GM10248 (cell line): ENCODE measurements around the gene ZSWIM3.

Experiments used
- CTCF ChIA-PET: fragments of 300-600 bp; sonication (Branson Sonifier 250); formaldehyde crosslinking; extraction: SDS; loops from one replicate; lab custom pipeline; 2021; ENCODE audit warnings: antibody characterized with exemption; lab: Yijun Ruan, JAX
- POLR2A ChIA-PET: fragments of 350-650 bp; sonication (Branson Sonifier 250); formaldehyde crosslinking; extraction: SDS; loops from one replicate; lab custom pipeline; 2020; ENCODE audit warnings: antibody characterized with exemption; lab: Yijun Ruan, JAX
- DNase-seq: peaks from one replicate; pipeline ENCODE4 v3.0.0; 2012; ENCODE audit errors: extremely low spot score
- CTCF ChIP-seq: IDR thresholded peaks from 2 replicates; pipeline ENCODE4 v1.5.1; 2012; ENCODE audit warnings: mild to moderate bottlenecking, low read depth; ENCODE audit errors: extremely low read depth, missing control alignments, control extremely low read depth

The ZSWIM3 gene

GRCh38 chr20:45924391-45925261 is 67.2 kb downstream of the ZSWIM3 start:
- CTCF ChIA-PET: interaction anchor here (0.9 to 3.1 kb wide), 5 partner anchors 9 to 125 kb away, joined by 3 to 10 read pairs (median 4); no protein-coding TSS in a partner anchor
- no peak for TF ChIP-seq CTCF
- POLR2A ChIA-PET: interaction anchor here (0.9 kb wide), 1 partner anchor 9 kb away, joined by 3 read pairs; the partner anchor contains the start of gene PCIF1
- no peak for DNase-seq

GRCh38 chr20:45925821-45926506 is 68.5 kb downstream of the ZSWIM3 start:
- ChIA-PET CTCF (interaction anchor here (1.3 to 3.1 kb wide), 2 partner anchors 9 to 42 kb away, joined by 4 to 10 read pairs; no protein-coding TSS in a partner anchor), POLR2A (interaction anchor here (0.5 kb wide), 1 partner anchor 9 kb away, joined by 3 read pairs; no protein-coding TSS in a partner anchor)
- TF ChIP-seq CTCF: no peak
- DNase-seq: no peak

- ChIA-PET POLR2A (interaction anchor here (0.6 kb wide), 1 partner anchor 17 kb away, joined by 5 read pairs; no protein-coding TSS in a partner anchor), CTCF (interaction anchor here (1.3 to 3.1 kb wide), 3 partner anchors 10 to 42 kb away, joined by 4 to 10 read pairs (median 5); no protein-coding TSS in a partner anchor)
- DNase-seq: no peak
- no peak for TF ChIP-seq CTCF
Observed at GRCh38 chr20:45926731-45927070, 69.3 kb downstream of the ZSWIM3 start.

GRCh38 chr20:45927071-45927878 is 69.9 kb downstream of the ZSWIM3 start:
- TF ChIP-seq CTCF: no peak
- ChIA-PET CTCF (interaction anchor here (1.3 to 1.6 kb wide), 3 partner anchors 10 to 23 kb away, joined by 3 to 5 read pairs (median 3); no protein-coding TSS in a partner anchor), POLR2A (interaction anchor here (0.6 kb wide), 1 partner anchor 17 kb away, joined by 5 read pairs; no protein-coding TSS in a partner anchor)
- no peak for DNase-seq
